Breast epithelium (tissue), 3 donors: ENCODE measurements around the gene MAN1C1.

Experiments used
- CTCF ChIP-seq, 3 donors: fragments of 450-650 bp; IDR thresholded peaks; one replicate each; pipeline ENCODE4 v1.5.1; 2016 to 2017; ENCODE audit warnings: antibody characterized with exemption in 3 of 3, mild to moderate bottlenecking in 3 of 3, moderate library complexity in 3 of 3
- POLR2A ChIP-seq: fragments of 450-650 bp; IDR thresholded peaks from one replicate; pipeline ENCODE4 v1.6.1; 2016; ENCODE audit warnings: antibody characterized with exemption, mild to moderate bottlenecking, moderate library complexity

GRCh38 chr1:25587290-25587689 is 29.3 kb upstream of the MAN1C1 start:
- TF ChIP-seq POLR2A = no peak
- no peak for TF ChIP-seq CTCF (IDR thresholded peaks at IDR 0.05)
